CD4-positive, alpha-beta T cell treated with Interleukin-15 for 4 hours (primary cell): ENCODE measurements around the gene CLCN7.
A peak's percentile ranks its signal among the peaks of the same experiment; 100 is the strongest.

ENCODE experiments used
- DNase-seq: peaks from one replicate; pipeline ENCODE4 v3.0.0-alpha.2; 2020; ENCODE audit warnings: low spot score

The CLCN7 gene

GRCh38 chr16:1474796-1475551, at the start of gene CLCN7:
Gene CLCN7, minus strand, starts transcription at chr16:1475028. Its CDS starts 54 bp downstream, at chr16:1474974.
- DNase-seq: peak; percentile 83

GRCh38 chr16:1524366-1524765, 49.5 kb upstream of the CLCN7 start:
- DNase-seq: no peak

- DNase-seq: no peak
Observed at GRCh38 chr16:1523581-1524245, 48.9 kb upstream of the CLCN7 start.

- DNase-seq: no peak
Observed at GRCh38 chr16:1520461-1520860, 45.6 kb upstream of the CLCN7 start.

GRCh38 chr16:1519831-1520230, 45.0 kb upstream of the CLCN7 start:
- no peak for DNase-seq

- no peak for DNase-seq
Observed at GRCh38 chr16:1518626-1519135, 43.9 kb upstream of the CLCN7 start.

GRCh38 chr16:1514507-1514906, 39.7 kb upstream of the CLCN7 start:
- no peak for DNase-seq

GRCh38 chr16:1512774-1513173, 37.9 kb upstream of the CLCN7 start:
- DNase-seq: no peak

GRCh38 chr16:1511662-1512569, 37.1 kb upstream of the CLCN7 start:
- no peak for DNase-seq

- DNase-seq: no peak
Observed at GRCh38 chr16:1510941-1511351, 36.1 kb upstream of the CLCN7 start.

GRCh38 chr16:1510272-1510671, 35.4 kb upstream of the CLCN7 start:
- DNase-seq: no peak

- DNase-seq: no peak
Observed at GRCh38 chr16:1509307-1510221, 34.7 kb upstream of the CLCN7 start.

GRCh38 chr16:1508494-1509187, 33.8 kb upstream of the CLCN7 start:
- DNase-seq: no peak

- no peak for DNase-seq
Observed at GRCh38 chr16:1506494-1507213, 31.8 kb upstream of the CLCN7 start.

GRCh38 chr16:1505912-1506311, 31.1 kb upstream of the CLCN7 start:
- no peak for DNase-seq

- DNase-seq: no peak
Observed at GRCh38 chr16:1505073-1505844, 30.4 kb upstream of the CLCN7 start.

GRCh38 chr16:1503110-1503955, 28.5 kb upstream of the CLCN7 start:
- DNase-seq: no peak
